Measurements from ENCODE around the gene ACTG1. TPM values are rescaled to one million over a fixed set of nuclear protein-coding genes. Genes with fewer than 3 reads are reported as not detected.

The ACTG1 gene
- total RNA-seq, 1 experiment from 2014 or later = 3,247 TPM

DNA sequence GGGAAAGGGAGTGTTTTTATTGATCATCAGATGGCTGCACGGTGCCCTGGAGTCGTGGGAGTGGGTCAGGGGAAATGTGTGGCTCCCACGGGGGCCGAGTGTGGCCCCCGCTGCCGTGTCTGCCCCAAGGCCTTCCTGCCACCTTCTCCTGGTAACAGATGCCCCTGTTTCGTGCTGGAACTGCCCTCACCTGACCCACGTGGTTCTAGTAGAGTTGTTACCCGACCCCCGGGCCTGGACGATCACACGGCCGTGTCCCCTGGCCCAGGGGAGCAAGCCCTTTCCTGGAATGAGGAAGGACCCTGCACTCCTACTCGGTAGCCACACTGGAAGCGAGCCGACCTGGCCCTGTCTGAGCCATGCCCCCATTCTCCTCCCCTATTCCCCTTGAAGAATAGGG lies 37.6 kb downstream of the ACTG1 start:
- POLR2A ChIA-PET (ENCODE audit: low non-redundant PET) = no interaction called here
- TF ChIP-seq, protein P1, sequence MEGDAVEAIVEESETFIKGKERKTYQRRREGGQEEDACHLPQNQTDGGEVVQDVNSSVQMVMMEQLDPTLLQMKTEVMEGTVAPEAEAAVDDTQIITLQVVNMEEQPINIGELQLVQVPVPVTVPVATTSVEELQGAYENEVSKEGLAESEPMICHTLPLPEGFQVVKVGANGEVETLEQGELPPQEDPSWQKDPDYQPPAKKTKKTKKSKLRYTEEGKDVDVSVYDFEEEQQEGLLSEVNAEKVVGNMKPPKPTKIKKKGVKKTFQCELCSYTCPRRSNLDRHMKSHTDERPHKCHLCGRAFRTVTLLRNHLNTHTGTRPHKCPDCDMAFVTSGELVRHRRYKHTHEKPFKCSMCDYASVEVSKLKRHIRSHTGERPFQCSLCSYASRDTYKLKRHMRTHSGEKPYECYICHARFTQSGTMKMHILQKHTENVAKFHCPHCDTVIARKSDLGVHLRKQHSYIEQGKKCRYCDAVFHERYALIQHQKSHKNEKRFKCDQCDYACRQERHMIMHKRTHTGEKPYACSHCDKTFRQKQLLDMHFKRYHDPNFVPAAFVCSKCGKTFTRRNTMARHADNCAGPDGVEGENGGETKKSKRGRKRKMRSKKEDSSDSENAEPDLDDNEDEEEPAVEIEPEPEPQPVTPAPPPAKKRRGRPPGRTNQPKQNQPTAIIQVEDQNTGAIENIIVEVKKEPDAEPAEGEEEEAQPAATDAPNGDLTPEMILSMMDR (conservative IDR thresholded peaks at IDR 0.05; ENCODE audit: low read depth, low read length) = no peak
- TF ChIP-seq EZH2 (IDR thresholded peaks at IDR 0.05; ENCODE audit: borderline replicate concordance, low read depth, low read length, poor library complexity, severe bottlenecking) = no peak
- H3K4me1 ChIP-seq (ENCODE audit: insufficient read depth, low read length, poor library complexity, severe bottlenecking) = peaks cover 19% of the 10 kb centered on the region
- no peak overlapping the region for H3K27ac ChIP-seq (ENCODE audit: low read depth, low read length, poor library complexity, severe bottlenecking)
- no peaks in the 10 kb centered on the region for H3K36me3 ChIP-seq (ENCODE audit: insufficient read depth, low read length, poor library complexity, severe bottlenecking)
- no peaks in the 10 kb centered on the region for H3K9me3 ChIP-seq (ENCODE audit: low read depth, low read length, poor library complexity, severe bottlenecking)
- intact Hi-C loops (cut with micrococcal nuclease; ENCODE audit: unreplicated experiment) = loop anchor here (5.0 kb wide), 1 partner anchor 183 kb away; no protein-coding TSS in a partner anchor
- BruUV-seq (replicated peaks) = no TSS peak
- CTCF ChIA-PET = no interaction called here
- no peak for DNase-seq (ENCODE audit: low spot score)
- H3K4me3 ChIP-seq (ENCODE audit: low read depth, low read length, poor library complexity, severe bottlenecking) = no peak overlapping the region
- H3K27me3 ChIP-seq (replicated peaks; ENCODE audit: insufficient read depth, low read depth, low read length, poor library complexity) = no peaks in the 10 kb centered on the region

DNA sequence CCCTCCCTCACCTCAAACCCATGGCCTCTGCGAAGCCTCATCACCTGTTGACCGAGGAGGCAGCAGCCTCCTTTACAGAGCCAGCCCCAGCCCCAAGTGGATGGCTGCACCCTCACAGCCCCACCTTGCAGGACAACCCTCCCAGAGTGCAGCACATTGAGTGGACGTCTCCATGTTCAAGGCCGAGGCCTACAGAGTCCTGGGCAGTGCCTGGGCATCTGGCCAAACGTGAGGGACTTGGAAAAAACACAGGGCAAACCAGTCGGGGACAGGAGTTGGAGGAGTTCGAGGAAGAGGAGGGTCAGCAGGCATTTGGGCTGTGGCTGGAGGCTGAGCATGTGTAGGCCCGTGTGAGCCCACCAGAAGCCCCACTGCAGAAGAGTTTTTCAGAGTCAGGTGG lies 39.6 kb downstream of the ACTG1 start:
- DNase-seq (ENCODE audit: low spot score) = no peak
- Histone ChIP-seq H3K4me1 (ENCODE audit: insufficient read depth, low read length, poor library complexity, severe bottlenecking) (peaks cover 12% of the 10 kb centered on the region), H3K4me3 (ENCODE audit: low read depth, low read length, poor library complexity, severe bottlenecking) (no peak overlapping the region), H3K27me3 (replicated peaks; ENCODE audit: insufficient read depth, low read depth, low read length, poor library complexity) (no peaks in the 10 kb centered on the region), H3K9me3 (ENCODE audit: low read depth, low read length, poor library complexity, severe bottlenecking) (no peaks in the 10 kb centered on the region), H3K27ac (ENCODE audit: low read depth, low read length, poor library complexity, severe bottlenecking) (peak overlapping the region; percentile 59), H3K36me3 (ENCODE audit: insufficient read depth, low read length, poor library complexity, severe bottlenecking) (no peaks in the 10 kb centered on the region)
- BruUV-seq (replicated peaks) = no TSS peak
- ChIA-PET CTCF (interaction anchor here (0.6 kb wide), 1 partner anchor 218 kb away, joined by 4 read pairs; no protein-coding TSS in a partner anchor), POLR2A (ENCODE audit: low non-redundant PET) (no interaction called here)
- intact Hi-C loops (cut with micrococcal nuclease; ENCODE audit: unreplicated experiment) = loop anchor here (5.0 kb wide), 1 partner anchor 181 kb away; no protein-coding TSS in a partner anchor
- TF ChIP-seq, protein P1 (conservative IDR thresholded peaks at IDR 0.05; ENCODE audit: low read depth, low read length) = no peak
- TF ChIP-seq EZH2 (IDR thresholded peaks at IDR 0.05; ENCODE audit: borderline replicate concordance, low read depth, low read length, poor library complexity, severe bottlenecking) = no peak

DNA sequence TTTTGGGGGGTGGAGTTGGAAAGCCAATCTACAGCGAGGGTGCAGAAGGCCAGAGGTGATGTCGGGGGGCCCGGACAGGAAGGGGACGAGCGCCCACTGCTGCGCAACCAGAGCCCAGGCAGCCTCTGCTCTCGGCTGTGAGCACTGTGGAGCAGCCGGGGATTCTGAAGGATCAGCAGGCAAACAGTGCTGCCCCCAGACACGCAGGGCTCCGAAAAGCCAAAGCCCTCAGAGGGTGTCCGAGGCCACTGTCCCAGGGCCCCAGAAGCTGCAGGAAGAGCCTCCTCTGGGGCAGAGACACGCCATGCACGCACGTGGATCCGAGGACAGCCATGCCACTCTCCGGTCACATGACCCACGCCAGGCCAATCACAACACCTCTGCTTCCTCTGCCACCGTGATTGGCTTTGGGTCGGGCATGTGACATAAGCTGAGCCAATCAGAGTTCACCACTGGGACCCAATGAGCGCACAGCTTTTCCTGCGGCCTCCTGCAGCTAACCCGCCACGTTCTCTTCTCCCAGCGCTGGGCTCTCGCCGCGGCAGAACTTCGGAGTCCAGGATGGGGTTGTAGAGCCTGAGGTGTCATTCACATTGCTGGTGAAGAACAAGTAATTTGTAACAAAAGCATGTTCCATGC lies 40.7 kb downstream of the ACTG1 start:
- no TSS peak for BruUV-seq (replicated peaks)
- Histone ChIP-seq H3K27me3 (replicated peaks; ENCODE audit: insufficient read depth, low read depth, low read length, poor library complexity) (no peaks in the 10 kb centered on the region), H3K36me3 (ENCODE audit: insufficient read depth, low read length, poor library complexity, severe bottlenecking) (no peaks in the 10 kb centered on the region), H3K9me3 (ENCODE audit: low read depth, low read length, poor library complexity, severe bottlenecking) (no peaks in the 10 kb centered on the region), H3K4me3 (ENCODE audit: low read depth, low read length, poor library complexity, severe bottlenecking) (peak overlapping the region; percentile 41), H3K4me1 (ENCODE audit: insufficient read depth, low read length, poor library complexity, severe bottlenecking) (peaks cover 12% of the 10 kb centered on the region), H3K27ac (ENCODE audit: low read depth, low read length, poor library complexity, severe bottlenecking) (peak overlapping the region; percentile 62)
- peak; percentile 98 for DNase-seq (ENCODE audit: low spot score)
- intact Hi-C loops (cut with micrococcal nuclease; ENCODE audit: unreplicated experiment) = loop anchor here (5.0 kb wide), 1 partner anchor 180 kb away; no protein-coding TSS in a partner anchor
- CTCF ChIA-PET = no interaction called here
- TF ChIP-seq, protein P1 (conservative IDR thresholded peaks at IDR 0.05; ENCODE audit: low read depth, low read length) = peak; percentile 75
- no peak for TF ChIP-seq EZH2 (IDR thresholded peaks at IDR 0.05; ENCODE audit: borderline replicate concordance, low read depth, low read length, poor library complexity, severe bottlenecking)
- POLR2A ChIA-PET (ENCODE audit: low non-redundant PET) = no interaction called here
